Measurements from ENCODE around the gene KRT8. TPM values are rescaled to one million over a fixed set of nuclear protein-coding genes. Genes with fewer than 3 reads are reported as not detected.
A peak's percentile ranks its signal among the peaks of the same experiment; 100 is the strongest.

KRT8 gene
- total RNA-seq, 2 experiments from 2014 or later: 0.48 to 0.62 TPM

DNA sequence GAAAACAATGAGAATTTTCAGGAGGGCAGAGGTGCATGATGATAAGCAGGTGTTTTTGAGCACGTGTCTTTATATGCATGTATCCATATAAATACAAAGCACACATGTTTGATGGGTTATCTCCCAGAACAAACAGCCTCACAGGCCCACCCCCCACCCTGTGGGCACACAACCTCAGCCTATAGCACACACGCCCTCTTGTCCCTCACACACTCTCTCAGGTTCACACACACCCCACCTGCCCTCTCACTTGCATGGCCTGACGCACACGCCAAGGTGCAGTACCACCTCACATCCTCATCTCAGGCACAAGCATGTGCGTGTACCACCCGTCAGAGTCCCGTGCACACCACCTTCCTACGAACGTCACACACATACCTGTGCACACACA, 8.6 kb upstream of the KRT8 start:
- Mint-ChIP-seq H3K4me1 (peaks cover 2% of the 10 kb centered on the region), H3K27ac (no peak overlapping the region), H3K4me3 (no peak overlapping the region)

DNA sequence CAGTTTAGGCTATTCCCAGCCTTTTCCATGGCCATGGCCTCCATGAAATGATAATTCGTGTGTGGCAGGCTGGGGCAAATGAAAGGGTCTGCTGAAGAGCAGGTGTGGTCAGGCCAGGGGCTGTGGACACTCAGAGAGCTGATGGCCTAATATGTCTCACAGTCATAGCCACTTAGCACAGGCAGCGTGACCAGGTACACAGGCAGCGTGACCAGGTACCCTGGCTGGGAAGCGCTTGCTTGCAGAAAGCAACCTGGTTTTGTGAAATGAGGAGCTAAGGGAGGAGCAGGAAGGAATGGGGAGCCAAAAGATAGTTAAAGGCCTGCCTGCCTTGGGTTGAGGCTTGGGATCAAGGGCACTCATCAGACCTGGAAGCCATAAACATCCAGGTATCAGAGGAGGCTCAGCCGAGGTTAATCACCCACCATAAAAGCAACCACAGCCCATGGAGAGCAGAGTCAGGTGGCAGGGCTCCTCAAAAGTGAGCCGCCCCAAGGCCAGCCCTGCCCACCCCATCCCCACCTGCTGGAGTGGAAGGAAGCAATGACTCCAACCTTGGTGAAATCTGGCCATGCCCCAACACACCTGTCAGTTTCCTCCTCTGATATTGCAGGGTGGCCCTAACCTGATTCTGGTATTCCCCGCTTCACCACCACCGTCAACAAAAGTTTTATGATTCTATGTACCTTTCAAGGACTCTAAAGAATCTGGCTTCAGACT, 8.0 kb upstream of the KRT8 start:
- peaks cover 7% of the 10 kb centered on the region for H3K4me1 Mint-ChIP-seq
- H3K36me3 Mint-ChIP-seq: no peaks in the 10 kb centered on the region
- DNase-seq: no peak
- no peaks in the 10 kb centered on the region for H3K9me3 Mint-ChIP-seq
- H3K27me3 Mint-ChIP-seq: no peaks in the 10 kb centered on the region
- H3K4me3 Mint-ChIP-seq: no peak overlapping the region
- no peak overlapping the region for H3K27ac Mint-ChIP-seq

More for the DNA sequence above, 8.6 kb upstream of the KRT8 start:
- Mint-ChIP-seq H3K36me3 (no peaks in the 10 kb centered on the region), H3K27me3 (no peaks in the 10 kb centered on the region), H3K9me3 (no peaks in the 10 kb centered on the region)
- no peak for DNase-seq

DNA sequence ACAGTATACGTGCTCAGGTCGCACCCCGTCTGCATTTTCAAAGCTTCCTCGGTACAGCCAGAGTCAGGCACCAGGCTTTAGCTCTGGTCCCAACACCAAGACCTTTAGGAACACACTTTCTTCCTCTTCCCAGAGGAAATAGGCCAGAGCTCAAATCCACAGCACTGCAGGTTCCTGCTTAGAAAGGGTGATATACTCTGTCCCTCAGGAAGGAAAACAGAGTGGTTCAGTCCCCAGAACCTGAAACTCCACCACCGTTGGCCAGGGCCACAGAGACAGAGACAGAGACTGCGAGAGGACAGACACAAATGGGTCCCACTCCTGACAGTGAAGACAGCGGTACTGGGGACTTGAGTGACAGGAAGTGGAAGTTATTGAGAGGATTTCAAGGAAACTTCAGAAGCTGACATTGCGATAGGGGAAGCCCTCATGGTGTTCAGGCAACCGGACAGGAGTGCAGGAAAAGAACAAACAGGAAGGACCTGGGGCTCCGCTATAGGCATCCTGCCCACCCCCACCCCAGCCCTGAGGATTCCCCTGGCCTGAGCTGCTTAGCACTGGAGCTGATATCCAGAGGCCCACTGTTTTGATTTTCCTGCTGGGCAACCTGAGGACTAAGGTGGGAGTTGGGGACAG, 5.5 kb upstream of the KRT8 start:
- Mint-ChIP-seq H3K36me3 (no peaks in the 10 kb centered on the region), H3K9me3 (no peaks in the 10 kb centered on the region), H3K27ac (no peak overlapping the region), H3K4me1 (peaks cover 7% of the 10 kb centered on the region), H3K4me3 (no peak overlapping the region), H3K27me3 (no peaks in the 10 kb centered on the region)
- no peak for DNase-seq

DNA sequence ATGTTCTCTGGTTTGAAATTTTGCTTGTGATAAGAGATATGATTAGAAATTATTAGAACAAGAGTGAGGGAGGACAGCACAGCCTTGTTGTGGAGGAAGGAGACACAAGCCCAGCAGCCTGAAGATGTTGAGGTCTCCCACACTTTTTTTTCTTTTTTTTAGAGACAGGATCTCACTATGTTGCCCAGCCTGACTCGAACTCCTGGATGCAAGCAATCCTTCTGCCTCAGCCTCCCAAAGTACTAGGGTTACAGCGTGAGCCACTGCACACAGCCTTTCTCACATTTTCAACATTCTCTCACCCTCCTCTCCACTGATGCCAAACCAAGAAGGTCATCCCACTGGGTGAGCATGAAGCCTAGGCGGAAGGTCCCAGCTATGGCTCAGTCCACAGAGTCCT, 4.9 kb upstream of the KRT8 start:
- Mint-ChIP-seq H3K27ac (no peak overlapping the region), H3K4me1 (peaks cover 7% of the 10 kb centered on the region), H3K36me3 (no peaks in the 10 kb centered on the region), H3K4me3 (no peak overlapping the region), H3K9me3 (no peaks in the 10 kb centered on the region), H3K27me3 (no peaks in the 10 kb centered on the region)
- DNase-seq: no peak

DNA sequence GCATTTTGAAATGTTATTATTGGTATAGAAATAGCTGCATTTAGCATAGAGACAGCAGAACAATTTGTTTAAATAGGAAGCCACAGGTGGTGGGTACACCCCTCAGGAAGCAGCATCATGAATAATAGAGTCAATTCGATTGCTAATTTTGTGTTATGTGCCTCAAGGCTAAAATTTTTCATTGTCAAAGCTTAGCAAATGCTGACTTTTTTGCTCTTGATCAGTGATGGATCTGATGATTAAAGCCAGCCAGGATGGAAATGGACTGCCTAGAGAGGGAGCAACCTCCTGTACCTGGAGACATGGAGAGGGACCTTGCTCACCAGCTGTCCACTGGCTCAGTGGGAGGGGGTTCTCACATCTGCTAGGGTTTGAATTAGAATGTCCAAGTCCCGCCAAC, 4.5 kb upstream of the KRT8 start:
- H3K27me3 Mint-ChIP-seq: no peaks in the 10 kb centered on the region
- no peak overlapping the region for H3K4me3 Mint-ChIP-seq
- no peak for DNase-seq
- H3K27ac Mint-ChIP-seq: no peak overlapping the region
- H3K4me1 Mint-ChIP-seq: peaks cover 7% of the 10 kb centered on the region
- H3K36me3 Mint-ChIP-seq: no peaks in the 10 kb centered on the region
- no peaks in the 10 kb centered on the region for H3K9me3 Mint-ChIP-seq

DNA sequence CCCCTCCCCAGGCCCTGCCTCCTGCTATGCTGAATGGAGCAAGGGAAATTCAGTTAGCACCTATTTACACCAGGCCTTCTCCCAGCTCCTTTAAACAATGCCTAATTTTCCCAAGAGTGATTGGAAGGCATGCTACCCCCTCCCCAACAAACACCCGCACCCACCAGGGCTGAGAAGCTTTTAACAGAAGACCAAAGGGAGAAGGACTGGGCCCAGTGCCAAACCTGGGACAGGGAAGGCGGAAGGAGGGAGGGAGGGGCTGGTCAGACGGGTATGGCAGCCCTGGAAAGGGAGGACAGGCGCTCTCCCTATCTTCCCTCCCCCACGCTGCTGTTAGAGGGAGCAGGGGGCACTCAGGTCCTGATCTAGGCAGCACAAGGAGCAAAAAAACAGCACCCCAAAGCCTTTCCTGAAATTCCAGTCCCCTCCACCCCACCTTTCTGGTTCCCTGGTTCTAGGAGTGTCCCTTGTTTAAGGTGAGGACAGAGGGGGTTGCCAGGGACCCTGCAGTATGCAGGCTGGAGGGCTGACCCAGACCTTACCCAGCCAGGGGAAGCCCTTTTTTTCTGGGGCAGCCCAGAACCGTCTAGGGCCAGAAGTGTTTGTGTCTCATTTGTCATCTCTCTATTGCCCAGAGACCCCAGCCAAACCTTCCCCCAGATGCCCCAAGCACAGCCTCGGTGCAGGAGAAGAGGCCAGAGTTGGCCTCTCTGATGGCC, 2.4 kb upstream of the KRT8 start:
- no peaks in the 10 kb centered on the region for H3K36me3 Mint-ChIP-seq
- H3K27me3 Mint-ChIP-seq: no peaks in the 10 kb centered on the region
- H3K4me1 Mint-ChIP-seq: peaks cover 11% of the 10 kb centered on the region
- H3K4me3 Mint-ChIP-seq: no peak overlapping the region
- H3K27ac Mint-ChIP-seq: no peak overlapping the region
- DNase-seq: no peak
- no peaks in the 10 kb centered on the region for H3K9me3 Mint-ChIP-seq

DNA sequence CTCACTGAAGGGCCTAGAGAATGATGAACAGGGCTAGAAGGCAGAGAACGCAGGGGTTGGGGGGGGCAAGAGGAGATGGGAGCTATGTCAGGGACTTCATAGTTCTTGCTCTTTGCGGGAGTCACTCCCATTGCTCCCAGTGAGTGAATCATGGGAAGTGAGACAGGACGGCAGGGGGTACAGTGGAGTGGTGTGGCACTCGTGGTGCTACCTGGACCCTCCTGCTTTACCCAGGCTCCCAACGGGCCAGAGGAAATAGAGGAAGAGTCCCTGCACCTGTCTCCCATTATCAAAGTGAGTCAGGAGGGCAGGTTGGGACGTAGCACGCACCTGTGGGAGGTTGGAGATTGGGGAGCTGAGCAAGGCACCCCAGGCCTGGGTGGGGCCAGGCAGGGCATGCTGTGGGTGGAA, 1.3 kb upstream of the KRT8 start:
- no peak for DNase-seq
- H3K27me3 Mint-ChIP-seq: no peaks in the 10 kb centered on the region
- H3K36me3 Mint-ChIP-seq: no peaks in the 10 kb centered on the region
- H3K9me3 Mint-ChIP-seq: no peaks in the 10 kb centered on the region
- no peak overlapping the region for H3K27ac Mint-ChIP-seq
- peaks cover 11% of the 10 kb centered on the region for H3K4me1 Mint-ChIP-seq
- no peak overlapping the region for H3K4me3 Mint-ChIP-seq

DNA sequence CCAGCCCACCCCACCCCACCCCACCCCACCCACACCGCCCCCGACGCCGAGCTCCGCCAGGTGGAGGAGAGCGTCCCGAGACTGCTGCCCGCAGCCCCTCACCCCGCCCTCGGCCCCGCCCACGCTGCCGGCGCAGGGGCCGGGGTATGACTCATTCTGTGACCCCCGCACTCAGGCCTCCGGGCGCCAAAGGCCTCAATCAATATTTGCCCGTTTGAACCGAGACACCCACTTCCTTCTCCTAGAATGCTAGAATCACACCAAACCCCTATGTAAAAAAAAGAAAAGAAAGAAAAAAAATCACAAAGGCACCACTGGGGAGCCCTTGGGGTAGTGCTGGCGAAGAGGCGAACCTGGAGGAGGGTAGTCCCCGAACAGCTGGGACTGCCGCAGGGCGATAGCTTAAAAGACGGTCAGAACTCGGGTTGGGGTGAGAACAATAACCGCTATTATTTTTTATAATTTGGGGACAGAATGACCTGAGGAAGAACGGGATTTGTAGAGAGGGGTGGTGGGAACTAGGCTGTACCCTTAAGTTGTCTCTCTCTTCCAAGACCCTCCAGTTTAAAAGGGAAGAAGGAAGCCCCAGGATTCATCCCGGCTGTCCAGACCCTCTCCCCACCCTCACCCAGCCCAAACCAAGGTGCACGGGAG, 894 bp downstream of the KRT8 start:
- H3K4me1 Mint-ChIP-seq: peaks cover 11% of the 10 kb centered on the region
- DNase-seq: peak; percentile 67
- H3K9me3 Mint-ChIP-seq: no peaks in the 10 kb centered on the region
- H3K4me3 Mint-ChIP-seq: peak overlapping the region; percentile 52
- H3K36me3 Mint-ChIP-seq: no peaks in the 10 kb centered on the region
- peak overlapping the region; percentile 83 for H3K27ac Mint-ChIP-seq
- no peaks in the 10 kb centered on the region for H3K27me3 Mint-ChIP-seq

DNA sequence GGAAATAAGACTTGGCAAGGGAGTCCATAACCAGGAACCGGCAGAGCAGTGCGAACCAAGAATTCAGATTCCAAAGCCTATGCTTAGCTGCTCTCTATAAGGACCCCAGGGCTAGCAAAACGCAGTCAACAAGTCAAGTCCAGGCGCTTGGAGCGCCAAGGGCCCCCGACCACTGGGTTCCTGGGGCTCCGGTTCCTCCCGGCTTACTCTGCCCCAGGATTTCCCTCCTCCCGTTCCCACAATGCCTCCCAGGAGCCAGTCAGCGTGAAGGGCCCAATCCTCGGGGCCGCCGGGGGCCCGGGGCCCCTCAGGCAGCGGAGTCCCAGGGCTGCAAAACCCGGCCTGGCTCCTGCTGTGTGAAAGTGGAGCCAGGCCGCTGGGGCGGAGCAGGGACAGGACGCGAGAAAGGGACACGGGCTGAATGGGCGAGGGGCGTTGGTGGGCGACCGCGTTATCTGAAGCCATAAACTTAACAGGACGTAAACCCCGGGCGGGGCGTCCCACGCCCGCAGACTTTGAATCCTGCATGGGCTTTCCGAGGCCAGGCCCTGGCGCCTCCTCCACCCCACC, 1.5 kb downstream of the KRT8 start:
- peak overlapping the region; percentile 22 for H3K4me3 Mint-ChIP-seq
- no peaks in the 10 kb centered on the region for H3K27me3 Mint-ChIP-seq
- H3K27ac Mint-ChIP-seq: peak overlapping the region; percentile 38
- H3K9me3 Mint-ChIP-seq: no peaks in the 10 kb centered on the region
- H3K4me1 Mint-ChIP-seq: peaks cover 9% of the 10 kb centered on the region
- no peaks in the 10 kb centered on the region for H3K36me3 Mint-ChIP-seq
- peak; percentile 79 for DNase-seq

DNA sequence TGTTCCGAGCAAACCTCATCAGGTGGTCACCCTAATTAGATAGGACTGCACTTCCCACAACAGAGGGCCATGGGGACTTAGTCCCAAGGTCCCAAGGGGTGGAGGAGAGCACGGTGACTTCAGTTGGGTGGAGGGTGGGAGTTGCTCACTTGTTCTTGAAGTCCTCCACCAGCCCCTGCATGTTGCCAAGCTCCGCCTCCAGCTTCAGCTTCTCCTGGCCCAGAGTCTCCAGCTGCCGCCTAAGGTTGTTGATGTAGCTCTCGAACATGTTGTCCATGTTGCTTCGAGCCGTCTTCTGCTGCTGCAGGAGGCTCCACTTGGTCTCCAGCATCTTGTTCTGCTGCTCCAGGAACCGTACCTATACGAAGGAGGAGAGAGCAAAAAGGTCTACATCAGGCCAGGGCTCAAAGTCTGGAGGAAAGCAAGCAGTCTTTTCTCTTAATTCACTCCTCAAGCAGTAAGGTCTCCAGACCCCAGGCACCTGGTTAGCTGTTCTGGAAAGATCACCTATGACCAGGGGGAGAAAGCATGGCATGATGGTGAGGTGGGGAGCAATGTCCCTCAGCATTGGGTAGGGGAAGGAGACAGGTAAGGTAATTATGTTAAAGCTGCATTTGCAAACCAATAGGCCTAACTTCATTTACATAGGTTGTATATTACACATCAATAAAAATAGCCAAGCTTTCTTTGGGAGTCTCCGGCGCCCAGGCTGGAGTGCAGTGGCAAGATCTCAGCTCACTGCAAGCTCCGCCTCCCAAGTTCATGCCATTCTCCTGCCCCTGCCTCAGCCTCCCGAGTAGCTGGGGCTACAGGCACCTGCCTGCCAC, 2.9 kb downstream of the KRT8 start:
- DNase-seq: no peak
- Mint-ChIP-seq H3K36me3 (no peaks in the 10 kb centered on the region), H3K4me1 (peaks cover 4% of the 10 kb centered on the region), H3K27me3 (no peaks in the 10 kb centered on the region), H3K4me3 (no peak overlapping the region), H3K27ac (no peak overlapping the region), H3K9me3 (no peaks in the 10 kb centered on the region)

DNA sequence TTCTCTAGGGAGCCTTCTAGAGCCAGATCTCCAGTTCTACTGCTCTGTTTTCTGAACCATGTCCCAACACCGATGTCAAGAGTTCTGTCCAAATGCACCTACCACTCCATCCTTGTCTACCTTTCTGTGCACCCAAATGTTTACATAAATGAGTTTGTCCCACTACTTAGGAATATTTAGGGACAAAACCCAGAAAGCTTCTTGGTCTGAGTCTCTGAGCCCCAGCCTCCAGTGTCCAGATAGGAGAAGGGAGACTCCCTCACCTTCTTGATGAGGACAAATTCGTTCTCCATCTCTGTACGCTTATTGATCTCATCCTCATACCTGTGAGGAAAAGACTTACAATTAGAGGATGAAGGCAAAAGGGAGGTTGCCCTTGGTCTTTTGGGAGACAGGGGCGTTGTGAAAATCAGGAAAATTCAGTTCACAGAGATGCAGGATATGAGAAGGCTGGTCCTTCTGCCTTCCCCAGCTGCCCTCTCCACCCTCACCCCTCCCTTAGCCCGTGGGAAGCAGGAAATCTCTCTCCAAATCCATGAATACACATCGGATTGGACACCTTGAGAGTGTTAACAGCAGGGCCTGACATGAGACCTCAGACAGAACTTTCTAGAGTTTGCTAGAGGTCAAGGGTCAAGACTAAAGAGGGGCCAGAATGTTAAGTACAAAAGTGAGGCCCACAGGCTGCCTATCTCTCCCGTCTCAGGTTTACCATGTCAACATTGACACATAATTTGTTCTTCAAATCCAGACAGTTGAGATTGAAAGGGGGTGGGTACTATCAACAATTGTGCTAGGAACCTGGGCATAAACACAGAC, 3.8 kb downstream of the KRT8 start:
- Mint-ChIP-seq H3K4me1 (peaks cover 4% of the 10 kb centered on the region), H3K9me3 (no peaks in the 10 kb centered on the region), H3K4me3 (no peak overlapping the region), H3K27ac (no peak overlapping the region), H3K27me3 (no peaks in the 10 kb centered on the region), H3K36me3 (no peaks in the 10 kb centered on the region)
- no peak for DNase-seq

DNA sequence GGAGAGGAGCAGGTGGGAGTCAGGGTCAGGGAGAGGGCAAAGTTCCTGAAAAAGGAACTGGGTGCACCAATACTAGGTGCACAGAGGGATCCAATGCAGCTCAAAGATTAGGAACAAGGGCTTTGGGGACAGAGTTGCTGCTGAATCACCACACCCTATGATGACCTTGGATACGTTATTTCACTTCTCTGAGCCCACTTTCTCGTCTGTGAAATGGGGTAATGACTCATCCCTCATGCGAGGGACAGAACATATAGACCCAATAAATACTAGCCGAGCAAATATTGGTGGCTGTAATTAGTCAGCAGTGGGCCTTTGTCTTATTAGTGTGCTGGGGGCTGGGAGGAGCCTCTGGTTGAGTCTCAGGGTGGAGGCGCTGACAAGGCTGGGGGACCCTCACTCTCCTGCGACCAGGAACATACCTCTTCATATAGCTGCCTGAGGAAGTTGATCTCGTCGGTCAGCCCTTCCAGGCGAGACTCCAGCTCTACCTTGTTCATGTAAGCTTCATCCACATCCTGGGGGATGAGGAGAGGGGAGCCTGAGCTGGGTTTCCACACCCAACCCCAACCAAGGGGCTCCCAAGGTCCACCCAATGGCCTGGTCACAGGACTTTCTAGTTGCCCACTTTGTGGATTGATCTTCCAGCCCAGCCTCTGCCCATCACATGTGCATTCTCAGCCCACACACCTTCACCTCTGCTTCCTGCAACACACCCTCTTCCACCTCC, 4.5 kb downstream of the KRT8 start:
- Mint-ChIP-seq H3K4me1 (peaks cover 4% of the 10 kb centered on the region), H3K9me3 (no peaks in the 10 kb centered on the region), H3K36me3 (no peaks in the 10 kb centered on the region), H3K27me3 (no peaks in the 10 kb centered on the region), H3K4me3 (no peak overlapping the region), H3K27ac (no peak overlapping the region)
- DNase-seq: no peak

DNA sequence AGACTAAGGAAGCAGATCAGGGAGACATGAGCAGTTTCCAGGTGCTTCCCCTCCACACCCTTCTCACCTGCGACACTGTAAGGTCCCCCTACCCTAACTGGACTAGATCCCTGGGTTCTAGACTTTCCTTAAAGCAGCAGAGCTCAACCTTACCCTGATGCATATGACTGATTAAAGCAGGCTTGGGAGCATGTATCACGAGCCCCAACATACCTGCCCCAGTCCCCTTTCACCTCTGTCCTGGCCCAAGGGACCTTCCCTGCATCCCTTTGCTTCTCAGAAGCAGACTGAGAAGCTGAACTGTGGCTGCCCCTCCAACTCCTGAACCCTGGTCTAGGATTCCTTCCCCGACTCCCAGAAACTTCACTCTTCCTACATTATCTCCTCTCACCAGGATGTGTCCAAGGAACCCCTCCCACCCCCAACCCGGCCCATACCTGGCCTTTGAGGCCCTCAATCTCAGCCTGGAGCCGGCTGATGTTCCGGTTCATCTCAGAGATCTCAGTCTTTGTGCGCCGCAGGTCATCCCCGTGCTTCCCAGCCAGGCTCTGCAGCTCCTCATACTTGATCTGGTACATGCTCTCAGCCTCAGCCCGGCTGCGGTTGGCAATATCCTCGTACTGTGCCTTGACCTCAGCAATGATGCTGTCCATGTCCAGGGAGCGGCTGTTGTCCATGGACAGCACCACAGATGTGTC, 5.4 kb downstream of the KRT8 start:
- Mint-ChIP-seq H3K9me3 (no peaks in the 10 kb centered on the region), H3K4me1 (peaks cover 4% of the 10 kb centered on the region), H3K27me3 (no peaks in the 10 kb centered on the region), H3K36me3 (no peaks in the 10 kb centered on the region), H3K4me3 (no peak overlapping the region), H3K27ac (no peak overlapping the region)
- DNase-seq: no peak

Data from activated naive CD8-positive, alpha-beta T cell treated with anti-CD3 and anti-CD28 coated beads for 36 hours (primary cell).